HG03439 (cell line): Measurements from ENCODE around the gene CDC26.
"Not testable (repeated sequence)": the region's sequence is repeated elsewhere in the genome, so short reads cannot be mapped to it uniquely, and the experiment has no call there.

ENCODE experiments used
- ATAC-seq: cut with Tn5 transposase; IDR thresholded peaks from one replicate; pipeline ENCODE4 v1.9.1; 2021; ENCODE audit warnings: mild to moderate bottlenecking, moderate library complexity; ENCODE audit not compliant: unreplicated experiment

Gene CDC26

GRCh38 chr9:113244556-113244955, 30.8 kb downstream of the CDC26 start:
- ATAC-seq = no peak

DNA sequence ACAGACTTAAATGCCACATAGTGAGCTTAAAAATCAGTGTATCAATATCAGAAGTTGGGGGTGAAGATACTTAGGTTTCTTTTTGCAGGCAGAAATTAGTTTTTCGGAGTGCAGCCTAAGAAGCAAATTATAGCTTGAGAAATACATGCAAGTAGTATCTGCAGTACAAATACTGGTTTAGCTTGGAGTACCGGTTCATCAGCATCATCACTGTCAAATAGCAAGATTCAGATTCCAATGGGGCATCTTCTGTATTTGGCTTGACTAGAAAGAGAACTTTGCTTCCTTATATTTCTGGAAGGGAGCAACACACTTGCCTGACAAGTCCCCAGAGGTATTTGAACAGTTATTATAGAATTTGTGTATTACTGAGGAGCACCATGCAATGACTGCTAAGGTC, 34.2 kb downstream of the CDC26 start:
- no peak for ATAC-seq

DNA sequence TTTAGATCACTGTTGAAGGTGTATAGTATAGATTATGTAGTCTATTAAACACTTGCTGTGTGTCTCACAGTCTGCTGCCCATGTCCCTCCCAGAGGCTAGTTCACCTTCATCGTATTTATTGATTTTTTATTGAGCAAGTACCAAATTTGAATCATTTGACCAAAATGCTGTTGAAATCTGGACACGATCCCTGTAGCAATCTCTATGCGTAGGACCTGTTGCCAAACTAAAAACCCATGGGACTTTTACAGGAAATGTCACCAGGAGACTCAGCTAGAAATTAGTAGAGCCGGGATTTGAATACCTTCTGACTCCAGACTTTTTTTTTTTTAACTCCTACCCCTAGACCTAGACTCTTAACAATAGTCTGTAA, 36.5 kb downstream of the CDC26 start:
- no peak for ATAC-seq

- ATAC-seq = no peak
These were observed 37.0 kb downstream of the CDC26 start for GRCh38 chr9:113238202-113238858.

- ATAC-seq = no peak
These were observed 38.3 kb downstream of the CDC26 start for GRCh38 chr9:113237026-113237425.

GRCh38 chr9:113235701-113236255, 39.6 kb downstream of the CDC26 start:
- not testable (repeated sequence) for ATAC-seq

DNA sequence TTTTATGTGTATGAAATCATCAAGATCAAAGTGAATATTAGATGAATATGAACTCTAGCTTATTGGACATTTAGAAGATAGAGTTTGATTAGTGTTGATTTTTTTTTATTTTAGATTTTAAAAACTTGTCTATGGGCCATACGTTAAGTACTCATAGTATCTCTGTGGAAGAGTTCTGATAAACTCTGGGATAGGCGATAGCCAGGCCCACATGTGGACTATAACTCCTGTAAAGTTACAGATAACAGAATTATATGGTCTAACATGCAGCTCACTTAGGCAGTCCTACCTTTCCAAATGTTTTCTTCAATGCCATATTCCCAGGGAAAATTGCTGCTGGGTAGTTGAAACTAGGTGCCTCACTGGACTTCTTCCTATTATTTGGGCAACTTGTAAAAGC, 43.7 kb downstream of the CDC26 start:
- ATAC-seq = no peak

DNA sequence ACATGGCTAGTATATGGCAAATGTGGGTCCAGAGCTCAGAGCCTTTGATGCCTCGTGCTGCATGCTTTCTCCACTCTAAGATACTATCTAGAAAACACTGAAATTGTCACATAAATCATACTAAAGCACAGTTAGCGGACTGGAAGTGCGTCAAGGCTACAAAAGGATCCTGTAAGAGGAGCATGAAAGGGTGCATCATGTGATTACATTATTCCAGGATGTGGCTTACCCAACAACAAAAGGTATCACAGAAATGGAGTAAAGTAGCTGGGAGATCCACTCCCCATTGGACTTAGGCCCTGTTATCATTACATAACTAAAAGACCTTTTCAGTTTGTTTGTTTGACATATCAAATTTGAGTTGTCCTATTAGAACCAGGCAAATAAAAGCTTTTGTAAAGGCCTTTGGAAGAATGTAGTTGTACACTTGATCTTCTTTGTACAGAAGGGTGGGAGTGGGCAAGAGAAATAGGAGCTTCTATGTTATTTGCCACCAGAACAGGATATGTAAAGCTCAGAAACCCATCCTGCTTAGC, 47.2 kb downstream of the CDC26 start:
- no peak for ATAC-seq

- ATAC-seq = no peak
These were observed 47.9 kb downstream of the CDC26 start for GRCh38 chr9:113227436-113227835.

DNA sequence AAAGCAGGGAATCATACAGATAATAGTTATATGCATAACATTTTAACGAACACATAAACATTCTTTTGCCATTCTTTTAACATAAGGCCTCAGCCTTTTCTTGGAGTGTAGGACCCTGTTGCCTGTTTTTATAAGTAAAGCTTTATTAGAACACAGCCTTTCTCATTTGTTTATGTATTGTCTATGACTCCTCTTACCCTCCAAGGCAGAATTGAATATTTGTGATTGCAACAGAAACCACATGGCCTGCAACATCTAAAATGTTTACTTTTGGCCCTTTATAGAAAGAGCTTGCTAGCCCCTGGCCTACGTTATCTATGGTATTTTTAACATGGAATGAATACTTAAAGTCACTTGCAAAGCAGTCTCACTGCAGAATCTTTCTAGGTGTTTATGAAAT, 51.4 kb downstream of the CDC26 start:
- no peak for ATAC-seq

DNA sequence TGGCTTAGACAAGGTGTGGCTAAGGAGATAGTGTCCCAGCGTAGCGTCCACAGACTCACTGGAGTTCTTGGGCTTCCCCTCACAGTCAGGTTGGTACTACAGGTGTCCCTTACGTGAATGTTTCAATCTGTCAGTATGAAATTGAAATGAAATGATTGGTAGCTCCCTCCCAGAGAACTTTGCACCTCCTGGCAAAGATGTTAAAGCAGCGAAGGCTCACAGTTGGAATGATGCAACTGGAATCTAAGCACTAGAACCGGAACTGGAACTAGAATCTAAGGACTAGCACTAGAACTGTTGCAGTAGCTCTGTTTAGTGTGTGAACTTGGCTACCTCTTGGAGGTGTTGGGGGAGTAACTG, 52.9 kb downstream of the CDC26 start:
- ATAC-seq = no peak

- ATAC-seq = no peak
These were observed 53.4 kb downstream of the CDC26 start for GRCh38 chr9:113221800-113222481.

DNA sequence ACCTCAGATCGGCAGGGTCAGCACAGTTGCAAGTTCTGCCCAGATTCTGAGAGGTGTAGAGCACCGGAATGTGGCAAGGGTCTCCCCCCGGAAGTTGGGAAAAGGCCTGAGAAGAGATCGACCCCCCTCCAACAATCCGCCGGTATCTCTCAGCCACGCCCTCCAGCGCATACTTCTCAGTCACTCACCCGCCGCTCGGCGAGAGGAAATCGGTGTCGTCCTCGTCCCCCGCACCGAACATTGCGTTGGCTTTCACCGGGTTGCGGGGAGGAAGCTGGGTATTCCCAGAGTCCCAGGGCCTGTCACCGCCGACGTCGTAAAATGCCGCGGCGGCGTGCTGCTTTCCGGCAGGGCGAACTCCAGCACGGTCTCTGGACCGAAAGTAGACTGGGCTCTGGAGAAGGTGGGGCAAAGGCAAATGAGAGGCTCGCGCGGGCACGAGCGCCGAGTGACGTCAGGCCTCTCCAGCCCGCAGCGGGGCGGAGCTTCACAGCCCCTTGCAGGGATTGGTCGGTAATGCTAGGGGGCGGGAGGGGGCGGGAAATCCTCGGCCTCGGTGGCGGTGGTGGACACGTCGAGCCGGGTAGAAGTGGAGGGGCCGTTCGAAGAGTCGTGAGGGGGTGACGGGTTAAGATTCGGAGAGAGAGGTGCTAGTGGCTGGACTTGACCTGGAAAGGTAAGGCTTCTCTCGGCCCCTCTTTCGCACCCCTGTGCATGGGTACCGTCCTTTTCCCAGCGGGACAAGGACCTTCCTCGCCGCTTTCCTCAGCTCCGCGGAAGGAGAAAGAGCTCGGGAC, 54.2 kb downstream of the CDC26 start, which contains the start of the genes FKBP15 and SLC31A1:
TSS of gene FKBP15 (minus strand) at position 275 of the 797 bp plus-strand sequence. CDS start at position 241, 34 bp downstream.
TSS of gene SLC31A1 (plus strand) at position 542 of the 797 bp plus-strand sequence. CDS start 34,605 bp downstream, outside the sequence.
- peak; percentile 92 for ATAC-seq

GRCh38 chr9:113220467-113221002, 54.8 kb downstream of the CDC26 start:
- ATAC-seq = no peak

GRCh38 chr9:113219969-113220368, 55.4 kb downstream of the CDC26 start:
- peak; percentile 41 for ATAC-seq

GRCh38 chr9:113219186-113219936, 56.0 kb downstream of the CDC26 start:
- peak; percentile 34 for ATAC-seq
